Endothelial cell of umbilical vein (primary cell): ENCODE data around the gene GHRH. TPM values are rescaled to one million over a fixed set of nuclear protein-coding genes. Genes with fewer than 3 reads are reported as not detected.

Source experiments
- BruUV-seq: library from RNA; stranded (reverse); fragments of 400-500 nt; replicated peaks from 2 replicates; lab custom pipeline; 2021; lab: Mats Ljungman, UMichigan
- CTCF ChIA-PET: fragments of 300-600, 350-600 bp; sonication (Branson Sonifier 250); formaldehyde crosslinking; loops from one replicate; lab custom pipeline; 2021; ENCODE audit warnings: antibody characterized with exemption, inconsistent platforms; lab: Charles Lee
- POLR2A ChIA-PET: fragments of 300-600, 350-600 bp; sonication (Branson Sonifier 250); formaldehyde crosslinking; loops from one replicate; lab custom pipeline; 2021; ENCODE audit warnings: antibody characterized with exemption, inconsistent platforms; lab: Charles Lee
- DNase-seq: peaks from one replicate; pipeline ENCODE4 v3.0.0-alpha.2; 2011; ENCODE audit warnings: low read depth, low spot score
- FAIRE-seq: peaks from 2 replicates; lab custom pipeline; 2011; peaks lifted over from hg19 to GRCh38; lab: Jason Lieb, UNC
- H2AFZ ChIP-seq: 2 replicates; pipeline ENCODE4 v1.6.0; 2012; ENCODE audit warnings: low read depth, low read length, control low read depth, inconsistent platforms
- H3K27ac ChIP-seq: 2 replicates; pipeline ENCODE4 v1.5.1; 2011; ENCODE audit warnings: low read depth, mild to moderate bottlenecking, control low read depth, low read length, moderate library complexity; ENCODE audit not compliant: insufficient read depth
- H3K27me3 ChIP-seq, 2 experiments: 2 replicates each; pipeline versions ENCODE4 v1.6.0 to v1.6.1; 2011; ENCODE audit warnings: low read length in 2 of 2, mixed read lengths in 1 of 2; ENCODE audit not compliant: control insufficient read depth in 2 of 2, insufficient read depth in 2 of 2
- H3K36me3 ChIP-seq, 2 experiments: 2 replicates in 1 of 2; 3 replicates in 1 of 2; pipeline ENCODE4 v1.5.1; 2011; ENCODE audit warnings: low read length in 2 of 2, mild to moderate bottlenecking in 1 of 2, moderate library complexity in 1 of 2; ENCODE audit not compliant: control insufficient read depth in 2 of 2, insufficient read depth in 2 of 2; ENCODE audit errors: extremely low read depth in 1 of 2
- H3K4me1 ChIP-seq: 3 replicates; pipeline ENCODE4 v1.5.1; 2011; ENCODE audit warnings: mild to moderate bottlenecking, low read length; ENCODE audit not compliant: control insufficient read depth, insufficient read depth; ENCODE audit errors: extremely low read depth
- H3K4me2 ChIP-seq: 2 replicates; pipeline ENCODE4 v1.6.1; 2011; ENCODE audit warnings: low read length, control low read depth, mixed read lengths; ENCODE audit not compliant: insufficient read depth
- H3K4me3 ChIP-seq, 3 experiments: fragments of 200-600 bp in 1 of 3; sonication (generic), shearing (Covaris generic) in 1 of 3; replicated peaks in 1 of 3; 2 replicates each; pipeline ENCODE4 v1.5.1; 2011 to 2016; ENCODE audit warnings: control low read depth in 3 of 3, low read length in 3 of 3, mild to moderate bottlenecking in 2 of 3, inconsistent platforms in 1 of 3, low read depth in 1 of 3, moderate library complexity in 1 of 3; ENCODE audit not compliant: insufficient read depth in 1 of 3
- H3K79me2 ChIP-seq: 2 replicates; pipeline ENCODE4 v1.6.0; 2012; ENCODE audit warnings: low read length, inconsistent platforms; ENCODE audit not compliant: control insufficient read depth, insufficient read depth
- H3K9ac ChIP-seq: replicated peaks from 2 replicates; pipeline ENCODE3; 2011; ENCODE audit warnings: low read length, control low read depth; ENCODE audit not compliant: insufficient read depth; ENCODE audit errors: extremely low read depth
- H3K9me1 ChIP-seq: replicated peaks from 3 replicates; pipeline ENCODE4 v1.6.0; 2011; ENCODE audit warnings: mild to moderate bottlenecking, low read length; ENCODE audit not compliant: control insufficient read depth, insufficient read depth; ENCODE audit errors: extremely low read depth
- H3K9me3 ChIP-seq: replicated peaks from 2 replicates; pipeline ENCODE4 v1.5.1; 2012; ENCODE audit warnings: low read length, inconsistent platforms; ENCODE audit not compliant: control insufficient read depth, insufficient read depth
- H4K20me1 ChIP-seq: replicated peaks from 2 replicates; pipeline ENCODE3; 2011; ENCODE audit warnings: mild to moderate bottlenecking, low read length; ENCODE audit not compliant: control insufficient read depth, insufficient read depth; ENCODE audit errors: extremely low read depth
- CTCF ChIP-seq, 2 donors: IDR thresholded peaks; 1 replicate in 1 of 2; 2 replicates in 1 of 2; pipeline ENCODE4 v1.5.1; 2011; ENCODE audit warnings: low read length in 2 of 2, mild to moderate bottlenecking in 2 of 2, moderate library complexity in 2 of 2, control low read depth in 1 of 2, inconsistent platforms in 1 of 2, low read depth in 1 of 2; ENCODE audit not compliant: insufficient read depth in 1 of 2; ENCODE audit errors: extremely low read depth in 1 of 2
- EZH2 ChIP-seq: IDR thresholded peaks from 2 replicates; pipeline ENCODE4 v1.6.1; 2012; ENCODE audit warnings: borderline replicate concordance, low read depth, mild to moderate bottlenecking, moderate library complexity, low read length, inconsistent platforms; ENCODE audit not compliant: severe bottlenecking
- FOS ChIP-seq: IDR thresholded peaks from 2 replicates; pipeline ENCODE4 v1.6.1; 2011; ENCODE audit warnings: mild to moderate bottlenecking, low read length, moderate library complexity, borderline replicate concordance; ENCODE audit not compliant: insufficient read depth
- GATA2 ChIP-seq: IDR thresholded peaks from 2 replicates; pipeline ENCODE4 v1.7.0; 2011; ENCODE audit warnings: low read depth, mild to moderate bottlenecking, moderate library complexity, mixed read lengths, low read length; ENCODE audit not compliant: insufficient read length, insufficient read depth
- JUN ChIP-seq: IDR thresholded peaks from 2 replicates; pipeline ENCODE4 v1.6.1; 2011; ENCODE audit warnings: borderline replicate concordance, low read depth; ENCODE audit not compliant: insufficient read length, insufficient read depth
- MAX ChIP-seq: IDR thresholded peaks from 2 replicates; pipeline ENCODE4 v1.6.1; 2011; ENCODE audit not compliant: insufficient read depth, insufficient read length
- MYC ChIP-seq: IDR thresholded peaks from one replicate; pipeline ENCODE4 v1.6.1; 2011; ENCODE audit warnings: mild to moderate bottlenecking, low read depth, low read length
- POLR2A ChIP-seq: IDR thresholded peaks from 2 replicates; pipeline ENCODE4 v1.6.1; 2012; ENCODE audit warnings: low read depth, mild to moderate bottlenecking, control low read depth, low read length
- POLR2AphosphoS5 ChIP-seq: IDR thresholded peaks from 2 replicates; pipeline ENCODE4 v1.6.1; 2012; ENCODE audit warnings: low read depth, mild to moderate bottlenecking, control low read depth, low read length, moderate library complexity; ENCODE audit not compliant: insufficient read depth
- dilution Hi-C: fragments of 300-500 bp; cut with MboI; formaldehyde crosslinking; loops from one replicate; pipeline ENCODE4 v1.15.0; 2019; ENCODE audit warnings: low sequenced_read_pairs; ENCODE audit not compliant: extremely low pct_ligation_motif_present
- intact Hi-C: fragments of 100-400 bp; cut with micrococcal nuclease; formaldehyde crosslinking; loops from one replicate; pipeline ENCODE4 v1.10.0; 2022
- polyA plus RNA-seq, 4 experiments: library from polyadenylated mRNA; depleted of rRNA in 3 of 4; stranded (reverse) in 3 of 4; unstranded in 1 of 4; fragments of >200 nt; gene quantifications; 2 replicates each; pipeline versions ENCODE4 v1.2.1 to v1.2.3, GENCODE V29; 2011 to 2012; ENCODE audit warnings: missing spikeins in 1 of 4
- total RNA-seq: library from RNA; stranded (reverse); gene quantifications from 2 replicates; pipeline ENCODE4 v1.2.3, GENCODE V29; 2021

The GHRH gene
- total and polyA plus RNA-seq, 2 donors (not counting 3 experiments of a cell fraction or from before 2014, with no cell fraction given) = not detected

DNA sequence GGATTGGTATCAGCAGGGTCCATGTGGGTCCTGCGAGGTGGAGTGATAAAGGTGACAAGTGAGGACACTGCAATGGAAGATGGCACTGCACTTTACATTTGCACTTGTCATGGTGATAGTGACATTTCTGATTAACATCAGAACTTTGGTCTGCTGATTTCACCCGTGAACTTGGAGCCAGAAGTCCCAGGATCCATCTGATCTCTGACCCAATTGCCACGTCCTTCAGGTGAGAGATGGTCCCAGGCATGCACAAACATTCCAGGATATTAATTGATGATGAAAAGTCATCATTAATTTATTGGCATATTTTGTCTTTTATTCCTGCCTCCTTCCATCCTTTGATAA lies 9.8 kb upstream of the GHRH start:
- CTCF ChIA-PET = interaction anchor here (0.8 to 5.4 kb wide), 16 partner anchors 9 to 293 kb away, joined by 3 to 104 read pairs (median 6); partner anchors contain the start of genes BLCAP and MANBAL
- dilution Hi-C loops = loop anchor here (25.0 kb wide), 1 partner anchor 241 kb away; the partner anchor contains the start of gene NNAT

More for the DNA sequence above, 9.8 kb upstream of the GHRH start:
- Histone ChIP-seq H3K4me3 (no peak overlapping the region), H3K79me2 (no peaks in the 10 kb centered on the region), H3K27ac (no peak overlapping the region), H3K36me3 (no peaks in the 10 kb centered on the region), H3K4me2 (no peak overlapping the region), H3K27me3 (no peaks in the 10 kb centered on the region), H3K9me1 (no peaks in the 10 kb centered on the region), H3K9me3 (no peaks in the 10 kb centered on the region), H2AFZ (no peak overlapping the region), H3K9ac (no peak overlapping the region), H3K4me1 (no peaks in the 10 kb centered on the region), H4K20me1 (no peaks in the 10 kb centered on the region)
- POLR2A ChIA-PET = no interaction called here
- intact Hi-C loops = no loop called here
- no peak for DNase-seq
- BruUV-seq = no TSS peak
- no peak for TF ChIP-seq POLR2A
- TF ChIP-seq MYC = no peak
- no peak for TF ChIP-seq FOS
- no peak for TF ChIP-seq POLR2AphosphoS5
- TF ChIP-seq GATA2 = no peak
- no peak for TF ChIP-seq CTCF (IDR thresholded peaks at IDR 0.05; ENCODE audit: extremely low read depth in 1 of 2, insufficient read depth in 1 of 2, low read depth in 1 of 2, low read length in 2 of 2)
- no peak for TF ChIP-seq EZH2
- TF ChIP-seq MAX = no peak
- TF ChIP-seq JUN = no peak
- FAIRE-seq = no peak
